Memory B cell (primary cell): ENCODE data around the gene SH3YL1.

Source experiments
- ATAC-seq: fragments of 150-1000 bp; cut with Tn5 transposase; 2 replicates; pipeline ENCODE4 v1.10.0; 2021; ENCODE audit warnings: low read depth, mild to moderate bottlenecking, moderate library complexity
- DNase-seq, 2 donors: peaks; one replicate each; pipeline ENCODE4 v3.0.0; 2022; ENCODE audit warnings: low spot score in 2 of 2
- H3K27ac Mint-ChIP-seq: one replicate; pipeline ENCODE4 v1.8.0; 2022; ENCODE audit warnings: mild to moderate bottlenecking, moderate library complexity, mixed read lengths
- H3K27me3 Mint-ChIP-seq: one replicate; pipeline ENCODE4 v1.8.0; 2022; ENCODE audit warnings: mixed read lengths
- H3K36me3 Mint-ChIP-seq: one replicate; pipeline ENCODE4 v1.8.0; 2022; ENCODE audit warnings: mild to moderate bottlenecking, mixed read lengths
- H3K4me1 Mint-ChIP-seq: one replicate; pipeline ENCODE4 v1.8.0; 2022; ENCODE audit warnings: mixed read lengths
- H3K4me3 Mint-ChIP-seq: one replicate; pipeline ENCODE4 v1.8.0; 2022; ENCODE audit warnings: mild to moderate bottlenecking, moderate library complexity, mixed read lengths
- H3K9me3 Mint-ChIP-seq: one replicate; pipeline ENCODE4 v1.8.0; 2022; ENCODE audit warnings: mixed read lengths

The SH3YL1 gene

DNA sequence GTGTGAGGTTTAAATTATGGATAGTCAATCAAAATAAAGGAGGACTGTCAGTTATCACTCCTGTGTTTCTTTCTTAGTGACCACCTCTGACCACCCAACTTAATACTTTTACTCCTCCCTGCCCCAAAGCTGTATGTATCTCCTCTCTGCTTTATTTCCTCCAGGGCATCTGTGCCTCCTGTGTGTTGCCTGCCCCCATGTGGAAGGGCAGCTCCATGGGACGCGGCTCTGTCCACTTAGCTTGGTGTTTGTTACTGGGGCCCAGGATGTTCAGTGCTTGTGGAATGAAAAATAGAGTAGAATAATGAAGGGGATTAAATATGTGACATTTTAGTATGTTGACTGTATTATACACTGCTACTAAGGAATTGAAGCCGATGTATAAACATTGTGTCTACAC is 10.7 kb upstream of the SH3YL1 start:
- Mint-ChIP-seq H3K27ac (no peak overlapping the region), H3K4me3 (no peak overlapping the region), H3K9me3 (no peaks in the 10 kb centered on the region), H3K36me3 (peaks cover 42% of the 10 kb centered on the region), H3K27me3 (no peaks in the 10 kb centered on the region), H3K4me1 (peaks cover 24% of the 10 kb centered on the region)
- ATAC-seq (no peak), DNase-seq (no peak)

DNA sequence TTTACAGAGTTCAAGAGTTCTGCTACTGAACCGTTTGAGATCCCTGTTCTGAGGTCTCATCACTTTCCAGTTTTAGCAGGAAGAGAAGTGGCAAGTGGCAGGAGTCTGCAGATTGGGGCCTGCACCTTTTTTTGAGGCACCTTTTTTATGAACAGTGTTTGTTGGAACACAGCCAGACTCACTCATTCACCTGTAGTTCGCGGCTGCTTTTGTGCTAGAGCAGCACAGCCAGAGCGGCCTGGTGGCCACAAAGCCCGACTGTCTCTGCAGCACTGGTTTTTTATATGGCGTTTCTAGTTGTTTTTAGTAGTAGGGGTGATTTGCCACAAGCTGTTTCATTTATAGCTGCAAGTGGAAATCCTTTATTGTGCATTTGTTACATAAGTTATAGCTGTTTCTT is 9.5 kb upstream of the SH3YL1 start:
- no peak overlapping the region for H3K4me3 Mint-ChIP-seq
- H3K9me3 Mint-ChIP-seq, result no peaks in the 10 kb centered on the region
- H3K4me1 Mint-ChIP-seq, result peaks cover 26% of the 10 kb centered on the region
- peaks cover 39% of the 10 kb centered on the region for H3K36me3 Mint-ChIP-seq
- ATAC-seq (no peak), DNase-seq (no peak)
- H3K27ac Mint-ChIP-seq, result no peak overlapping the region
- H3K27me3 Mint-ChIP-seq, result no peaks in the 10 kb centered on the region

DNA sequence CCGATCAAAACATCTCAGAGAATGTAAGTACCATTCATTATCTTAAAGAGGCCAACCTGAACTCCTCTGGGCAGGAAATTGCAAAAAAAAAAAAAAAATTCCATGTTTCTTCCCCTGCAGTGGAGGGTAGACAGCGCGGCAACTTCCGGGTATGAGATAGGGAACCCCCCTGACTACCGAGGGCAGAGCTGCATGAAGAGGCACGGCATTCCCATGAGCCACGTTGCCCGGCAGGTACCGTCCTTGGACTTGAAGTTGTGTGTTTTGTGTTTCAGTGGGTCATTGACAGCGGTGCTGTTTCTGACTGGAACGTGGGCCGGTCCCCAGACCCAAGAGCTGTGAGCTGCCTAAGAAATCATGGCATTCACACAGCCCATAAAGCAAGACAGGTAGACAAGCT is 8.1 kb upstream of the SH3YL1 start:
- Mint-ChIP-seq H3K4me3 (no peak overlapping the region), H3K27ac (no peak overlapping the region), H3K36me3 (peaks cover 27% of the 10 kb centered on the region), H3K4me1 (peaks cover 36% of the 10 kb centered on the region), H3K27me3 (no peaks in the 10 kb centered on the region), H3K9me3 (no peaks in the 10 kb centered on the region)
- ATAC-seq, result no peak
- no peak for DNase-seq

DNA sequence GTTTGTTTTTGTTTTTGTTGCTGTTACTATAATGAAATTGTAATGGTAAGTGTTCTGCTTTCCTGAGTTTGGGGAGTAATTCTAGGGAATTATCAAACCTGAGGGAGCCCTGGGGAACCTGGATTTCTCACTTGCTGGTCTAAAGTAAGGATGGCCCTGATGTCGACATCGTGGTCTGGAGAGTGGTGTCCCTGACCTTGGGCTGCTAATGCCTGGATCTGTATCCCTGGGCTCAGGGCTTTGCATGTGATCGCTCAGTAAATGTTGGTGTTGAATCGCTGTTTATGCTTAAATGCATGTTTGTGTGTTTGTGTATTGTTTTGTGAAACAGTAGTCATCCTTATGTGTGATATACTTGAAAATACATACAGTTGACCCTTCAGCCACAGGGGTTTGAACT is 7.0 kb upstream of the SH3YL1 start:
- ATAC-seq (no peak), DNase-seq (no peak)
- Mint-ChIP-seq H3K36me3 (peaks cover 22% of the 10 kb centered on the region), H3K4me3 (no peak overlapping the region), H3K27me3 (no peaks in the 10 kb centered on the region), H3K27ac (peak overlapping the region; percentile 47), H3K4me1 (peaks cover 39% of the 10 kb centered on the region), H3K9me3 (no peaks in the 10 kb centered on the region)

DNA sequence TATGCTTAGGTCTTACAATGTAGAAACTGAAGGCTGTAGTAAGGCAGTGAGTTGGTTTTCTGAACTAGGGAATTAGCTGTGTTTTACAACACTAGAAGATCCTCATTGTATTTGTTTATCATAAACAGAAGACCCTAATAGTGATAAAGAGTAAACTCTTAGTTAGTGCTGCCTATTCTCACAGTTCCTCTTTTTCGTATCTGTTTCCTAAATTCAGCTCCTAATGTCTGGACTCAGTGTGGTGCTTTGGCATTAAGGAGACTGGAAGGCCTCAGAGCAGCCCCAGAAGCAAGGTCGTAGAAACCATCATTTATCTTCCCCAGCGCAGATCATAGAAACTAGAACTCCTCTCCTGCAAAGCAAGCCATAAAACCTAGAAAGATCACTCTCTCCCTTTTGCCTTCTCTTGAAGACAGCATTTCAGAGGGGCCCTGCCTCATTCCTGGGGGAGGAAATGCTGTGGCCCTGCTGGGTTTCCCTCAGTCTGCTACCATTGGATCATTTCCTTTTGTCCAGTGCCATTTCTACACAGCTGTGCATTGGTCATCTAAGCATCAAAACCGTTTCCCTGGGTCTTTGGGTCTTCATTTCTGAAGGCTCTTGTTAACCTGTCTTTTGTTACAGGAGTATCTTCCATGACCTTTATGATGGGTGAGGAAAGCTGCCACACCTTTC is 5.7 kb upstream of the SH3YL1 start:
- Mint-ChIP-seq H3K9me3 (no peaks in the 10 kb centered on the region), H3K27me3 (no peaks in the 10 kb centered on the region), H3K4me1 (peaks cover 33% of the 10 kb centered on the region), H3K36me3 (peaks cover 17% of the 10 kb centered on the region), H3K4me3 (no peak overlapping the region), H3K27ac (peak overlapping the region; percentile 68)
- ATAC-seq, result no peak
- DNase-seq, result no peak

DNA sequence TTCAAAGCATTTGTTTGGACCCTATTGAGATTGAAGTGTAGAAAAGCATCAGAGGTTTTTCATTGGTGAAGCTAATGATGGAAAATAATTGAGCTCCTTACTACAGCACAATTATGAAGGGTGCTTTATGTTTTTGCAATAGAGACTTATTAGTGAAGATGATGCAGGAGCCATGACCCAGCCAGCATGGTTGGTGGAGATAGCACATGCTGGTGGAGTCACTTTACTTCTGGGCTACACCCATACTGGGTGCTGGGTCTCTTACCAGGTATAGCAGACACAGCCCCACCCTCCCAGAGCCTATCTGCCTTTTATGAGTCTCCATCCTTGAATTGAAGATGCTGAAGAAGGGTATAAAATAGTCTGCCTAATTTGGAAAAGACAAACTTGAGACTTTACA is 4.5 kb upstream of the SH3YL1 start:
- ATAC-seq (no peak), DNase-seq (no peak)
- Mint-ChIP-seq H3K27me3 (no peaks in the 10 kb centered on the region), H3K36me3 (peaks cover 17% of the 10 kb centered on the region), H3K9me3 (no peaks in the 10 kb centered on the region), H3K4me1 (peaks cover 32% of the 10 kb centered on the region), H3K4me3 (no peak overlapping the region), H3K27ac (peak overlapping the region; percentile 68)

DNA sequence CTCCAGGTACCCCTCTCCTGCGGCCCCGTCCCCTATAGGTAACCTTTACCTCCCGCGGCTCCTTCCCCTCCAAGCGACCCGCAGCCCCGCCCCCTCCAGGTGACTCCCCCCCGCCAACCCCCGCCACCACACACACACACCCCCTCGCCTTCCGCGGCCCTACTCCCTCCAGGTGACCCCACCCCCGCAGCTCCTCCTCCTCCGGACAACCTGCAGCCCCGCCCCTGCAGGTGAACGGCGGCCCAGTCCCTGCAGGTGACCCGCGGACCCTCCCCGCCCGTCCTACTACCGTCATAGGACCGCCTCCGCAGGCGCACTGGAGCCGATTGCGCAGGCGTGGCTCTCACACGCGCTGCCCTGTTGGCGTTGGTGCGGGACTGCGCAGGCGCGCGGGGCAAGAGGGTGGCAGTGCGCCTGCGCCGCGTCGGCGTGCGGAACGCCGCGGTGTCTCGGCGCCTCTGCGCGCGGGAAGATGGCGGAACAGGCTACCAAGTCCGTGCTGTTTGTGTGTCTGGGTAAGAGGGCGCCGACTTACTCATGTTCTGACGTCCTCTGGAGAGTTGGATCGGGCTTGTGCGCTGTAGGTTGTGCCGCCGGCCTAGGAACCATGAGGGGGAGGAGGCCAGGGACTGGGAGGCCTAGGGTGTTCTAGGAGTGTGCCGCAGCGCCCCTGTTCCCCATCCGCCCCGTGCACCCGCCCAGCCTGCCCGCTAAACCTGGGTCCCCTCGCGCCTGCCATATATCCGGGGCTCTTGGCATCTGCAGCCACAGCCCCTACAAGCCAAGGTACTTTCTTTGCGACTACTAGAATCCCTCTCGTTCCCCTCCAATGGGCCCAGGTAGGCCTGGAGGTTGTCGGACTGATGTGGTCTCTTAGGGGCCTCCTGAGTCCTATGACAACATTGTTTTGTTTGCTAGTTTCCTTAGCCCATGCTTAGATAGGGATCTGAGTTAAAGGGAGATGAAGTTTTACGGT is 949 bp upstream of the SH3YL1 start, which contains the start of gene ACP1:
Gene ACP1, plus strand, starts transcription at position 455 of the 976 bp plus-strand sequence. Its CDS starts 18 bp downstream, at position 473.
- Mint-ChIP-seq H3K9me3 (no peaks in the 10 kb centered on the region), H3K27ac (peak within 1 kb of the TSS; percentile 97), H3K4me1 (peaks cover 18% of the 10 kb centered on the region), H3K27me3 (no peaks in the 10 kb centered on the region), H3K4me3 (peak within 1 kb of the TSS; percentile 96), H3K36me3 (peaks cover 3% of the 10 kb centered on the region)
- DNase-seq (peak; percentile 91 to 95), ATAC-seq (peak; percentile 79)

DNA sequence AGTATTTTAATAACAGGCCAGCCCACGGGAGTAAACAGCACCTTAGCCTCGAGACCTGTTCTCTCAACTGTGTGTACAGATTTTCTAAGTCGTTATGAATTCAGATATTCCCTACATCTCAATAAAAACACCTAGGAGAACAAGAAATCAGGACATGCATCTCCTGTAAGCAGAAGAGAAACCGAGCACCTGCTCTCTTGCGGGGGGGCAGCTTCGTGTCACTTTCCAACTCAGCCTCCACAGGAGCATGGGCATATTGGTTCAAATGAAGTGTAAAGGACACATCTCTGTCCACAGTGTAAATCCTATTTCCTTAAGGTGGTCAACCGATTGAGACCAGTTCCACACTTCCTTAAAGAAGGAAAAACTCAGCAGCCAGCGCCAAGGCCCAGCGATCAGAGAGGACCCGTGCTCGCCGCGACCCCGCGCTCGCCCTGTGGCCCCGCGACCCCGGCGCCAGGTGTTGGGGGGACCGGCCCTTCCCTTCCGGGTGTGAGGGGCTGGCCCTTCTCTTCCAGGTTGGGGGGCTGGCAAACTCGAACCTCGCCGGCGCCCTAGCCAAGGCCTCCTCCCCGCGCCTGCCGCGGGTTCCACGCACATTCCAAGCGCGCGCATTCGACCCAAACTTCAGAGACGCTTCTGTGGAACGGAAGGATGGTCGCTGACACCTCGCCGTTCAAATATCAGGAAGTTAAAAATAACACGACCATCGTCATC is 652 bp downstream of the SH3YL1 start:
- no peak for DNase-seq
- Mint-ChIP-seq H3K9me3 (peaks cover 5% of the 10 kb centered on the region), H3K4me1 (peaks cover 11% of the 10 kb centered on the region), H3K27ac (peak overlapping the region; percentile 97), H3K27me3 (no peaks in the 10 kb centered on the region), H3K4me3 (peak overlapping the region; percentile 96), H3K36me3 (peaks cover 8% of the 10 kb centered on the region)
- no peak for ATAC-seq

DNA sequence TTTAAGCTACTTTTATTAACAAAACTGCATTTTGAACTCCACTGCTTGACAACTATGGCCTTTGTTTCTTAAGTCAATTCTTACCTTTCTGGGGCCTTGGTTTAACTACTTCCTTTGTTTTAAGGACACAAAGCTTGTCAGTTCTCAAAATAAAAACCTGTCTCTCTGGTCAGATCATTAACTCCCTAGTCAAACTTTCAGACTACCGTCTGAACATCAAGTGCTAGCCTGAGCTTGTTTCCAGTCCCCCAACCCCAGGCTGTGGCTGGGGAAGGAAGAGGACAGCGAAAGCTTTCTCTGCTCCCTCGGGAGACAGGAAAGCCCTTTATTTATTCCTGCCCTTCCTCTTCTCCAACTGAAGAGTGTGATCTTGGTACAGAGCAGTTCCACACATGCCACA is 1.7 kb downstream of the SH3YL1 start:
- Mint-ChIP-seq H3K4me1 (peaks cover 4% of the 10 kb centered on the region), H3K36me3 (peaks cover 8% of the 10 kb centered on the region), H3K4me3 (no peak overlapping the region), H3K9me3 (peaks cover 6% of the 10 kb centered on the region), H3K27me3 (no peaks in the 10 kb centered on the region), H3K27ac (peak overlapping the region; percentile 28)
- DNase-seq (no peak), ATAC-seq (no peak)

DNA sequence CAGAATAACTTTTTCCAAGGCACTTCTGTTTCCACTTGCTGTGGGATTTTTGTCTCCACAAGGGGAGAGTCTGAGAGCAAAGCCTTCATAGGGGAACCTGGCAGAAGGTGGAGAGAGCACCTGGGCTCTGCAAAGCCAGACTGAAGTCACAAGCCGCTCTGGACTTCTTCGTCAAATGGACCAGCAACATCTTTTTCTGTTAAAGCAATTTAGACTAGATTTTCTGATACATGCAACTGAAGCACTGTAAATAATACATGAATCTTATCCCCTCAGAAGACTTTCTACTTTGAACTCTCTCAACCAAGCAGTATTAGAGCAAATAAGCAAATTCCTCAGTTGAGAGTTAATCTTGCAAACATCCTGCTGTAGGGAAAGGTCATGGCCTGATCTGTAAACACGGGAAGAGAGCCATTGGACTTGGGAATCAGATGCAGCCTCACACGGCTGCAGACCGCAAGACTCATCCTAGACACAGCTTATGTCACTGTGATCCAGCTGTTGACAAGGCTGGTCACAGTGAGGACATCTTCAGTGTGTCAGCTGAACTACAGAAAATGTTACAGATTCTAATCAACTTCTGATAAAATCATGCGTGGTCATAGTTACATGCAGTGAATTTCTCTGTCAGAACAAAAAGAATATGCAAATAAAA is 3.2 kb downstream of the SH3YL1 start:
- ATAC-seq (no peak), DNase-seq (no peak)
- Mint-ChIP-seq H3K4me3 (no peak overlapping the region), H3K27ac (no peak overlapping the region), H3K27me3 (no peaks in the 10 kb centered on the region), H3K4me1 (no peaks in the 10 kb centered on the region), H3K9me3 (peaks cover 6% of the 10 kb centered on the region), H3K36me3 (peaks cover 7% of the 10 kb centered on the region)

DNA sequence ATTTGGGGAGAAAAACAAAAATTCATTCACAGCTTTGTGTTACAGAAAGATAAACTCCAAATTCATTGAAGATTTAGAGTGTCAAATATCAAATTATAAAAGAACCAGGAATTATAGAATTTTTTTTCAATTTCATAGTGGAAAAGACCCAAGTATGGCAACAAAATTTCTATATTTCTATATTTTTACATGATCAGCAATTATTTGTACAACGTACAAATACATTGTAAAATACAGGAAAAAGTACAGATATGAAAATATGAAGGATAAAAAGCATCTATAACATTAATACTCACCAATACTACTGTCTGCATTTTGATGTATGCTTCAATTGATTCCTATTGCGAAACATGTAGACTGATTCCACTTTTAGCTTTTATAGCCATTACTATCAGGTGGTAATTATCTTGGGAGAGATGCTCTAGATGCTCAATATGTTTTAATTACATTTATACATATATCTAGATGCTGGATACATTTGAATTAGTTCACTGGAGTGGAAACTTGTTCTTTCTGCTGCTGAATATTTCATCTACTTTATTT is 4.0 kb downstream of the SH3YL1 start:
- no peak overlapping the region for H3K27ac Mint-ChIP-seq
- no peaks in the 10 kb centered on the region for H3K27me3 Mint-ChIP-seq
- H3K9me3 Mint-ChIP-seq, result peaks cover 6% of the 10 kb centered on the region
- ATAC-seq, result no peak
- peaks cover 7% of the 10 kb centered on the region for H3K36me3 Mint-ChIP-seq
- no peak for DNase-seq
- H3K4me1 Mint-ChIP-seq, result no peaks in the 10 kb centered on the region
- no peak overlapping the region for H3K4me3 Mint-ChIP-seq

DNA sequence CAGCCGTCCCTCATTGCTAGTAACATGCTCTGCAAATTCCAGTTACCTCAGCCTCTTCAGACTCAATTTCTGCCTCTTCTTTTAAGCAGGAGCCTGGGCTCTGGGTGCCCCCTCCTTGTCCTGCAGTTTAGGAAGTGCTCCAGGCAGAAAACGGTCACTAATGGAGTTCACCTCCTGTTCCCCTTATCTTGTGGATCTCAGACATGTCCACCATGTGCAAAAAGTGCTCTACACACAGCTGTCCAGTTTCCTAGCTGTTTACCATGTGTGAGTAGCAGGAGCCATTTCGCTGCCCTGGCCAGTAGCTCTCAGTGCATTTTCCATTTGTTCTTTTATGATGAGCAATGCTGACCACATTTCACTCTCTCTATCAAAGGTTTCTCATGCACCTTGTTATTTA is 4.9 kb downstream of the SH3YL1 start:
- no peaks in the 10 kb centered on the region for H3K27me3 Mint-ChIP-seq
- H3K27ac Mint-ChIP-seq, result no peak overlapping the region
- no peak for DNase-seq
- H3K9me3 Mint-ChIP-seq, result peaks cover 6% of the 10 kb centered on the region
- no peaks in the 10 kb centered on the region for H3K4me1 Mint-ChIP-seq
- H3K36me3 Mint-ChIP-seq, result peaks cover 7% of the 10 kb centered on the region
- H3K4me3 Mint-ChIP-seq, result no peak overlapping the region
- ATAC-seq, result no peak

DNA sequence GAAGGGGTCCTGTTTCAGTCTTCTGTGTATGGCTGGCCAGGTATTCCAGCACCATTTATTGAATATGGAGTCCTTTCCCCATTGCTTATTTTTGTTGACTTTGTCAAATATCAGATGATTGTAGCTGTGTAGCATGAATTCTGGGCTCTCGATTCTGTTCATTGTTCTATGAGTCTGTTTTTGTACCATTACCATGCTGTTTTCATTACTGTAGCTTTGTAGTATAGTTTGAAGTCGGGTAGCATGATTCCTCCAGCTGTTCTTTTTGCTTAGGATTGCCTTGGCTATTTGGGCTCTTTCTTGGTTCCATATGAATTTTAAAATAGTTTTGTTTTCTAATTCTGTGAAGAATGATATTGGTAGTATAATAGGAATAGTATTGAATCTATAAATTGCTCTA is 6.0 kb downstream of the SH3YL1 start:
- H3K9me3 Mint-ChIP-seq, result peaks cover 6% of the 10 kb centered on the region
- H3K4me3 Mint-ChIP-seq, result no peak overlapping the region
- no peaks in the 10 kb centered on the region for H3K27me3 Mint-ChIP-seq
- H3K27ac Mint-ChIP-seq, result no peak overlapping the region
- no peak for DNase-seq
- ATAC-seq, result no peak
- H3K4me1 Mint-ChIP-seq, result no peaks in the 10 kb centered on the region
- H3K36me3 Mint-ChIP-seq, result peaks cover 7% of the 10 kb centered on the region
